Panc1 (cell line): ENCODE measurements around the gene GRB7. TPM values are rescaled to one million over a fixed set of nuclear protein-coding genes. Genes with fewer than 3 reads are reported as not detected.

Source experiments
- ATAC-seq: fragments of 200-7000 bp; cut with Tn5 transposase; 2 replicates; pipeline ENCODE4 v1.9.1; 2020; ENCODE audit warnings: mild to moderate bottlenecking, moderate library complexity
- Bru-seq: library from RNA; stranded (reverse); fragments of 400-500 nt; gene quantifications from one replicate; lab custom pipeline; 2021; lab: Mats Ljungman, UMichigan
- BruChase-seq, 2 experiments: library from RNA; stranded (reverse); fragments of 400-500 nt; gene quantifications; one replicate each; lab custom pipeline; 2021; lab: Mats Ljungman, UMichigan
- BruUV-seq: library from RNA; stranded (reverse); fragments of 400-500 nt; replicated peaks from 2 replicates; lab custom pipeline; 2021; lab: Mats Ljungman, UMichigan
- CTCF ChIA-PET: fragments of 300-600 bp; sonication (Branson Sonifier 250); formaldehyde crosslinking; loops from one replicate; lab custom pipeline; 2022; ENCODE audit warnings: antibody characterized with exemption; lab: Charles Lee
- POLR2A ChIA-PET: fragments of 300-600 bp; sonication (Branson Sonifier 250); formaldehyde crosslinking; loops from one replicate; lab custom pipeline; 2022; ENCODE audit warnings: antibody characterized with exemption; lab: Charles Lee
- DNase-seq: peaks from one replicate; pipeline ENCODE4 v3.0.0-alpha.2; 2010; ENCODE audit warnings: low read depth, low spot score
- H3K27ac ChIP-seq: 2 replicates; pipeline ENCODE4 v1.5.1; 2011; ENCODE audit warnings: mild to moderate bottlenecking, low read length, inconsistent platforms
- H3K27me3 ChIP-seq: fragments of 200-500 bp; sonication (Bioruptor generic); 2 replicates; pipeline ENCODE4 v1.6.0; 2014; ENCODE audit warnings: low read length, inconsistent platforms; ENCODE audit not compliant: control insufficient read depth, insufficient read depth
- H3K36me3 ChIP-seq: fragments of 200-500 bp; sonication (Bioruptor generic); 2 replicates; pipeline ENCODE4 v1.5.1; 2014; ENCODE audit warnings: inconsistent platforms, mild to moderate bottlenecking, low read length, moderate library complexity; ENCODE audit not compliant: control insufficient read depth, insufficient read depth
- H3K4me1 ChIP-seq: 2 replicates; pipeline ENCODE4 v1.5.1; 2011; ENCODE audit warnings: inconsistent platforms, mild to moderate bottlenecking, low read length, moderate library complexity; ENCODE audit not compliant: control insufficient read depth, insufficient read depth
- H3K4me3 ChIP-seq, 2 experiments: 2 replicates each; pipeline ENCODE4 v1.5.1; 2011 to 2012; ENCODE audit warnings: low read depth in 2 of 2, low read length in 2 of 2, mild to moderate bottlenecking in 2 of 2, inconsistent platforms in 1 of 2, moderate library complexity in 1 of 2
- H3K9me3 ChIP-seq: fragments of 200-500 bp; sonication (Bioruptor generic); 2 replicates; pipeline ENCODE4 v1.5.1; 2014; ENCODE audit warnings: low read depth, mild to moderate bottlenecking, inconsistent platforms, low read length, moderate library complexity; ENCODE audit not compliant: control insufficient read depth, insufficient read depth
- CTCF ChIP-seq: fragments of 450-650 bp; IDR thresholded peaks from 2 replicates; pipeline ENCODE4 v1.5.1; 2017; ENCODE audit warnings: mild to moderate bottlenecking
- POLR2AphosphoS5 ChIP-seq: IDR thresholded peaks from 2 replicates; pipeline ENCODE4 v1.6.1; 2012; ENCODE audit warnings: mild to moderate bottlenecking, low read depth, low read length, moderate library complexity
- REST ChIP-seq, 2 experiments: IDR thresholded peaks; 2 replicates each; pipeline ENCODE4 v1.6.1; 2011 to 2012; ENCODE audit warnings: low read depth in 2 of 2, control low read depth in 1 of 2, low read length in 1 of 2, mild to moderate bottlenecking in 1 of 2, moderate library complexity in 1 of 2; ENCODE audit not compliant: insufficient read depth in 1 of 2
- SIN3A ChIP-seq: IDR thresholded peaks from 2 replicates; pipeline ENCODE4 v1.6.1; 2012; ENCODE audit warnings: low read depth, mild to moderate bottlenecking, low read length, moderate library complexity, borderline replicate concordance; ENCODE audit not compliant: insufficient read depth
- TCF7L2 ChIP-seq: IDR thresholded peaks from 2 replicates; pipeline ENCODE4 v1.6.1; 2011; ENCODE audit warnings: mild to moderate bottlenecking, low read depth, low read length, inconsistent platforms
- in situ Hi-C: cut with HindIII; loops from 2 replicates; pipeline ENCODE4 v1.10.0; 2016; ENCODE audit warnings: low sequenced_read_pairs, low pct_unique_long_range_greater_than_20kb
- intact Hi-C: fragments of 100-400 bp; cut with micrococcal nuclease; formaldehyde crosslinking; loops from one replicate; pipeline ENCODE4 v1.10.0; 2022; ENCODE audit not compliant: unreplicated experiment
- long read RNA-seq: library from polyadenylated mRNA; unstranded; transcript quantifications from one replicate; pipeline ENCODE4 v2.0.0, GENCODE V29; 2021; ENCODE audit not compliant: unreplicated experiment
- polyA plus RNA-seq: library from polyadenylated mRNA; unstranded; fragments of >200 nt; gene quantifications from one replicate; pipeline ENCODE4 v1.2.1, GENCODE V29; 2012; ENCODE audit warnings: missing spikeins; ENCODE audit not compliant: insufficient read length
- total RNA-seq: library from RNA; stranded (reverse); gene quantifications from one replicate; pipeline ENCODE4 v1.2.1, GENCODE V29; 2021; ENCODE audit not compliant: unreplicated experiment

Gene GRB7
- total RNA-seq, result 2.8 TPM
- polyA plus RNA-seq, result 2.5 TPM
- percentile 37 among the genes with signal in this experiment for Bru-seq, nascent RNA
- percentile 37 among the genes with signal in this experiment for BruChase-seq, experiment 1, labeled RNA remaining after a 2-hour chase
- percentile 21 among the genes with signal in this experiment for BruChase-seq, experiment 2, labeled RNA remaining after a 6-hour chase
- long read RNA-seq, partial matches to known transcripts, result 0 of 5 reads
- long read RNA-seq, other reads (novel, unspliced or antisense), result 4 of 5 reads

- intact Hi-C loops, result no loop called here
- in situ Hi-C loops, result no loop called here
- Histone ChIP-seq H3K4me3 (peak within 1 kb of the TSS; percentile 30 to 65), H3K27me3 (no peaks in the 10 kb centered on the region), H3K9me3 (no peaks in the 10 kb centered on the region), H3K36me3 (no peaks in the 10 kb centered on the region; the same call in 1 of the 2 replicates), H3K27ac (no peak within 1 kb of the TSS; the same call in 1 of the 2 replicates), H3K4me1 (peaks cover 32% of the 10 kb centered on the region)
- DNase-seq, result no peak
- ATAC-seq, result peak; percentile 52
- ChIA-PET POLR2A (no interaction called here), CTCF (no interaction called here)
- no TSS peak for BruUV-seq
- TF ChIP-seq SIN3A (0 out of 2 replicates have a peak, but pooled peaks have one; percentile 35), CTCF (no peak)
Observed at GRCh38 chr17:39737760-39738567, at the start of gene GRB7. TSS of gene GRB7 (plus strand) at chr17:39737938. CDS start at chr17:39742302, 4,364 bp downstream.

GRCh38 chr17:39688475-39688835 is 49.3 kb upstream of the GRB7 start:
- ATAC-seq (no peak), DNase-seq (no peak)
- TF ChIP-seq CTCF, result no peak
- no peak for TF ChIP-seq REST (IDR thresholded peaks at IDR 0.05; ENCODE audit: insufficient read depth in 1 of 2, low read depth in 2 of 2, low read length in 1 of 2)
- no peak for TF ChIP-seq POLR2AphosphoS5
- TF ChIP-seq TCF7L2, result no peak
- peaks cover 4% of the 10 kb centered on the region; the same call in 1 of the 2 replicates for H3K9me3 ChIP-seq
- H3K27ac ChIP-seq, result peak overlapping the region; percentile 83
- in situ Hi-C loops (no loop called here), intact Hi-C loops (no loop called here)
- no TSS peak for BruUV-seq
- H3K4me3 ChIP-seq, result peak overlapping the region; percentile 56 to 78
- CTCF ChIA-PET, result interaction anchor here (0.5 kb wide), 1 partner anchor 42 kb away, joined by 10 read pairs; the partner anchor contains the start of gene MIEN1
- POLR2A ChIA-PET, result no interaction called here
- H3K36me3 ChIP-seq, result no peaks in the 10 kb centered on the region; the same call in 1 of the 2 replicates
- H3K4me1 ChIP-seq, result 0 out of 2 replicates have a peak, but pooled peaks cover 3% of the 10 kb centered on the region
- no peaks in the 10 kb centered on the region for H3K27me3 ChIP-seq
